GM12892 (cell line): ENCODE data around the gene BIVM.

Source experiments
- DNase-seq: peaks from one replicate; pipeline ENCODE4 v3.0.0; 2011; ENCODE audit not compliant: insufficient read length
- FAIRE-seq: peaks from 2 replicates; lab custom pipeline; 2011; peaks lifted over from hg19 to GRCh38; lab: Jason Lieb, UNC
- POLR2A ChIP-seq: IDR thresholded peaks from 2 replicates; pipeline ENCODE4 v1.6.1; 2011; ENCODE audit warnings: low read depth, low read length, control low read depth
- POLR2AphosphoS5 ChIP-seq: IDR thresholded peaks from 2 replicates; pipeline ENCODE4 v1.6.1; 2011; ENCODE audit warnings: low read depth, low read length, control low read depth
- TAF1 ChIP-seq: IDR thresholded peaks from 2 replicates; pipeline ENCODE4 v1.6.1; 2011; ENCODE audit warnings: low read depth, mild to moderate bottlenecking, control low read depth, low read length, borderline replicate concordance

Gene BIVM

GRCh38 chr13:102846261-102847015, 47.5 kb downstream of the BIVM start:
- TF ChIP-seq POLR2A = no peak
- peak; percentile 33; the same call in 1 of the 2 replicates for TF ChIP-seq POLR2AphosphoS5
- peak; percentile 69 for FAIRE-seq
- no peak for DNase-seq

DNA sequence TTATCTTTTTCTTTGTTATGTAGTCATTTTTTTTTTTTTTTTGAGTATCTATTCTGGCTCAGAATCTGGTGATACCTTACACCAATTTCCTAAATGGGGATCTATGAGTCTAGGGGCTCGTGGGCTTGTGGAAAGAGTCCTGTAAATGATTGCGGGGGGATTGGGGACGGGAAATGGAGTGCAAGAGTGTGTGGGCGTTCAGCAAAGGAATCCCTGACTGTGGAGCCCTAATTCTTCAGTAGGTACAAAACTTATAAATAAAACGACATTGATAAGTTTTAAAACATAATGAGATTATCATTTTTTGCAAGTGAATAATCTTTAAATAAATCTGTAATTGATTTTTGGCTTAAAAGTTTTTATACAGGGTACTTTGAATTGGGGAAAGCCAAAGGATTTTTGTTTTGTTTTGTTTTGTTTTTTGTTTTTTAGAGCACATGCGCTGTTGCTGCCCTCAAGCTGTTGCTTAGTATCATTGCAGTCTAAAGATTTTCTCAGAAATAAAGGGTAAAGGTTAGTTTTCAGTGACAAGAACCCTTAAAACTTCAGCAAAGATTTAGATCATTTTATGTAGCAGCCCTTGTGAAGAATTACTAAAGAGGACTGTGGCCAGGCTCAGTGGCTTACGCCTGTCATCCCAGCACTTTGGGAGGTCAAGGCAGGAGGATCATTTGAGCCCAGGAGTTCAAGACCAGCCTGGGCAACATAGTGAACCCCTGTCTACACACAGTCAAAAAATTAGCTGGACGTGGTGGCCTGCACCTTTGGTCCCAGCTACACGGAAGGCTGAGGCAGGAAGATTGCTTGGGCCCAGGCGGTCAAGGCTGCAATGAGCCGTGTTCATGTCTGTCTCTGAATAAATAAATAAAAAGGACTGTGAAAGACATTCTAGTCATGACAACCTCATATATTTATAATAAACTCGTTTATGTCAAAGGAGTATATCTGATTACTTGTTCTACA, 48.6 kb downstream of the BIVM start:
- TF ChIP-seq TAF1 (no peak), POLR2A (no peak), POLR2AphosphoS5 (no peak)
- no peak for DNase-seq
- peak; percentile 75 for FAIRE-seq

DNA sequence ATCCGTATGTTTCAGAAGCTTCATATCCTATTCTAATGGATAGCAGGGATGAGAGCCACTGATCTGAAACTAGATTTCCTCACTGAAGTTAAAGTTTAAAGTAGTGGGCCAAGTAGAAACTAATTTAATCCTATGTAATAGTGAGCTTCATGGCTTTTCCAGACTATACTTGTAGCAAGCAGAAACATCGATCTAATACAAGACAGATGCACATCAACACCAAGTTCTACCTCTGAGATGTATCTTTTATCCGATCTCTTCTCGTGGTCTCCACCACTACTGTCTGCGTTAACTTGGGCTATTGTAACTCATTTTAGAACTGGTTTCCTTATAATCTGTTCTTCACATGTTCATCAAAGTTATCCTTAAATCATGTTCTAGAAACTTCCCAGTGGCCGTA, 50.0 kb downstream of the BIVM start:
- no peak for TF ChIP-seq POLR2A
- no peak for TF ChIP-seq TAF1
- TF ChIP-seq POLR2AphosphoS5 = no peak
- DNase-seq (no peak), FAIRE-seq (no peak)

DNA sequence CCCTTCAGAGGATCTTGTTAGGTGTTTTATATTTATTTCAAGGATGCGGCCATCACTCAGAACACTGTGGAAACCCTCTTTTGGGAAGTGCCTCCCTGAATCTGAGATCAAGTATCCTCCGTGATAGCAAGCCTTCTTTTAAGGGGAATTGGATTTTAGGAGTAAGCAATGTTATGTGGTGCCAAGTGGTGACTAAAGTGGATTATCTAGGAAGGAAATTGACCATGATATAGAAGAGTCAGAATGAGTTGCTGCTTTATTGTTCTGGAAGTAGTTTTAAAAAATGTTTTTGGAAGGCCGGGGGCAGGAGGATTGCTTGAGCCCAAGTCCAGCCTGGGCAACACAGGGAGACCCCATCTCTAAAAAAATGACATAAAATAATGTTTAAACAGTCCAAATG, 53.6 kb downstream of the BIVM start:
- no peak for TF ChIP-seq POLR2AphosphoS5
- TF ChIP-seq POLR2A = no peak
- no peak for TF ChIP-seq TAF1
- FAIRE-seq (no peak), DNase-seq (no peak)

DNA sequence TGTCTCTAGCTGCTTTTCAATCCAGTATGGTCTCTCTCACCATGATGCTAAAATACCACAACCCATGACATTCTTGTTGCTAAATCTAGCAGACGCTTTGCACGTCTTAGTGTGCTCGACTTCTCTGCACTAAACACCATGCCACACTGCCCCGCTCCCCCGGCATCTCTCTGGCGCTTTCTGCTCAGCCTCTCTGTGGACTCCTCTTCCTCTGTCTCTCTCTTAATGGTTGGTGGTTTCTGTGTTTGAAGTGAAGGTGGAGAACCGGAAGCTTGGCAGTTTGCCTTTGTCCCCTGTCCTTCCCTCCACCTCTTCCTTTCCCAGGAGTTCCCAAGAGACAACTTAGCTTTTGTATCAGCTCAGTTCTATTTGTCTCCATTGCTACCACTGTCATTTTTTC, 55.8 kb downstream of the BIVM start:
- TF ChIP-seq TAF1 (no peak), POLR2A (no peak)
- DNase-seq (no peak), FAIRE-seq (peak; percentile 60)

DNA sequence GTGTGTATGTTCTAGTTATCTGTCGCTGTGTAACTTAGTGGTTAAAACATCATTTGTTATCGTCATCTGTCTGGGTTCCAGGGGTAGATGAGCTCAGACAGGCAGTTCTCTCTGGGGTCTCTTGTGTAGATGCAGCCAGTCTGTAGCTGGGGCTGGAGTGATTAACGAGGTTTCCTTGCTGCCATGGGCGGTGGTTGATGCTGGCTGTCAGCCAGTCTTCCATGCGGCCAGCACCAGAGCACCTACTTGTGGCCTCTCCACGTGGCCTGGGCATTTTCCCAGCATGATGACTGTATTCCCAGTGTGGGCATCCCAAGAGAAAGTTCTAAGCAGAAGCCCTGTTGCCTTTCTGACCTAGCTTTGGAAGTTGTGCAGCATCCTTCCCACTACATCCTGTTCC, 57.6 kb downstream of the BIVM start:
- FAIRE-seq = no peak
- no peak for DNase-seq
- no peak for TF ChIP-seq POLR2A
- no peak for TF ChIP-seq TAF1
- TF ChIP-seq POLR2AphosphoS5 = no peak

DNA sequence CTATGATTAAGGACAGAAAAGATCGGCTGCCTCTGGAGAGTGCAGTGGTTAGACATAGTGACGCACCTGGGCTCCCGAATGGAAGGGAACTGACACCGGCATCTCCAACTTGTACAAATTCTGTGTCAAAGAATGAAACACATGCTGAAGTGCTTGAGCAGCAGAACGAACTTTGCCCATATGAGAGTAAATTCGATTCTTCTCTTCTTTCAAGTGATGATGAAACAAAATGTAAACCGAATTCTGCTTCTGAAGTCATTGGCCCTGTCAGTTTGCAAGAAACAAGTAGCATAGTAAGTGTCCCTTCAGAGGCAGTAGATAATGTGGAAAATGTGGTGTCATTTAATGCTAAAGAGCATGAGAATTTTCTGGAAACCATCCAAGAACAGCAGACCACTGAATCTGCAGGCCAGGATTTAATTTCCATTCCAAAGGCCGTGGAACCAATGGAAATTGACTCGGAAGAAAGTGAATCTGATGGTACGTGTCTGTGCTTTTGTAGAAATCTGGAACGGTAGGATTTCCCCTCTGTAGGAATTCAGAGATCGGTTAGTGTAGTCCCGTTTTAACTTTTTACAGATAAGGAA, 63.8 kb downstream of the BIVM start:
- DNase-seq (no peak), FAIRE-seq (no peak)

DNA sequence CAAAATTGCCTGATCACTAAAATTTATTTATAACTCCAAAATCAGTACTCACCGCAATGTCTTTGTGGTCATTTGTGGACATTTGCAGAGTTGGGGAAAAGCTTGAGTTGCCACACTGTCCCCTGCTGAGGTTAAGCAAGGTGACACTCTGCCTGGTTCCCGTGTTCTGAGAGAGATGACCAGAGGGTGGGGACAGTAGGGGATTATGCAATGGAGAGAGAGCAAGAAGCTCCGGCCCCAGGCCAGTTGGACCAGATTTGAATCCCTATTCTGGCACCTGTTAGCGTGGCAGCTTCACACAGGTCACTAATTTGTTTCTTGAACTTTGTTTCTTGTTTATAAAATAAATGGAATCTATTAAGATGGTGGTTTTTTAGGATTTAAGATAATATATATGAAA, 64.7 kb downstream of the BIVM start:
- DNase-seq = no peak
- FAIRE-seq = no peak
- TF ChIP-seq TAF1 (no peak), POLR2A (no peak), POLR2AphosphoS5 (no peak)

More for the DNA sequence above, 63.8 kb downstream of the BIVM start:
- no peak for TF ChIP-seq POLR2A
- TF ChIP-seq TAF1 = no peak
- TF ChIP-seq POLR2AphosphoS5 = no peak

DNA sequence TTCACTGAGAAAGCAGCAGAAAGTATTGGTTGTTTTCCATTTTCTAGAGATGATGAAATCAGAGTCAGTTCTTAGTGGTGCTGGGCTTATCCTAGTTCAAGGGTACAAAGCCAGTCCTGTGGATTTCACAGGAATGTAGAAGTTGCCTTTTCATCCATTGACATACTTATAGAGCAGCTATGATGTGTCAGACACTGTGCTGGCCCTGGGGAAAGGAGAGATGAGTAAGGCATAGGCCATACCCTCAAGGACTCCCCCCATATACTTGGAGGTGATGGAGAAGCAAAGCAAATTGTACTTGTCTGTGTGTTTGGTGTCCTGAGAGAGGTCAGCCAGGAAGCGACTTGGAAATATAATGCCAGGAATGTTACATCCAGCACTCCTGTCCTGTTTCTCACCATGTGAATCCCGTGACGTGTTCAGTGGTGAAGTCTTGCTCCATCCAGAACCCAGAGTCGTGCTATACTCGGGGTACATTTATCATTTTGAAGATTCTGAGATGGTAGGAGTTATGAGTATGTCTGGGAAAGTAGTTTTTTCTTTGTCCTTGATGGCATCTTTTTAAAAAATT, 69.5 kb downstream of the BIVM start:
- TF ChIP-seq POLR2A = no peak
- TF ChIP-seq TAF1 = no peak
- no peak for TF ChIP-seq POLR2AphosphoS5
- FAIRE-seq (no peak), DNase-seq (no peak)

- FAIRE-seq = no peak
- DNase-seq = no peak
- TF ChIP-seq POLR2AphosphoS5 (no peak), POLR2A (no peak), TAF1 (no peak)
These were observed 71.2 kb downstream of the BIVM start for GRCh38 chr13:102869948-102870676.
